ENCODE measurements around the gene ARSD. TPM values are rescaled to one million over a fixed set of nuclear protein-coding genes. Genes with fewer than 3 reads are reported as not detected.
"Not testable (repeated sequence)": the region's sequence is repeated elsewhere in the genome, so short reads cannot be mapped to it uniquely, and the experiment has no call there.

ARSD gene
- total RNA-seq, result 10 to 100 TPM; 57.1 to 85.0 TPM

- Histone ChIP-seq H3K36me3 (replicated peaks in 1 of 2; ENCODE audit: insufficient read depth in 1 of 2, low read depth in 2 of 2) (no peaks in the 10 kb centered on the region), H3K27ac (peak within 1 kb of the TSS; percentile 80 to 99 (median 97)), H3K27me3 (no peaks in the 10 kb centered on the region), H3K9me3 (no peaks in the 10 kb centered on the region), H3K4me1 (peaks cover 7% of the 10 kb centered on the region), H3K4me3 (peak within 1 kb of the TSS; percentile 25 to 79)
- WGBS, 2 donors, result 0% methylated on average over 10 to 14 of the region's 84 CpGs
- intact Hi-C loops (cut with DNase I), result no loop called here
- TF ChIP-seq POLR2A (IDR thresholded peaks at IDR 0.05) (peak; percentile 86 to 98 (median 89)), CTCF (IDR thresholded peaks at IDR 0.05) (no peak)
- DNase-seq (peak; percentile 91 to 98 (median 95)), ATAC-seq (peak; percentile 91)
Measured at GRCh38 chrX:2928583-2929434, at the start of gene ARSD. TSS of gene ARSD (minus strand) at chrX:2929339. CDS start at chrX:2929275, 64 bp downstream.

GRCh38 chrX:2978639-2979038 is 49.5 kb upstream of the ARSD start:
- H3K36me3 ChIP-seq (replicated peaks in 1 of 2; ENCODE audit: insufficient read depth in 1 of 2, low read depth in 2 of 2); intact Hi-C loops (cut with DNase I); H3K9me3 ChIP-seq; DNase-seq; H3K4me3 ChIP-seq; H3K27me3 ChIP-seq; H3K4me1 ChIP-seq; ATAC-seq; H3K27ac ChIP-seq: not testable (repeated sequence)
- WGBS, 2 donors, result 89 to 97% methylated on average over 3 to 4 of the region's 4 CpGs

- intact Hi-C loops (cut with DNase I), result no loop called here
Measured at GRCh38 chrX:2974961-2975360, 45.8 kb upstream of the ARSD start.

GRCh38 chrX:2972391-2972790 is 43.3 kb upstream of the ARSD start:
- no peak overlapping the region for H3K27ac ChIP-seq
- 67 to 87% methylated on average over 2 to 6 of the region's 6 CpGs for WGBS, 2 donors
- H3K4me3 ChIP-seq, result no peak overlapping the region
- no peak for ATAC-seq
- no peaks in the 10 kb centered on the region for H3K27me3 ChIP-seq
- no peak for TF ChIP-seq POLR2A (IDR thresholded peaks at IDR 0.05)
- no peak for TF ChIP-seq CTCF (IDR thresholded peaks at IDR 0.05)
- no peaks in the 10 kb centered on the region for H3K4me1 ChIP-seq
- DNase-seq, result no peak
- intact Hi-C loops (cut with DNase I), result no loop called here
- H3K9me3 ChIP-seq, result no peaks in the 10 kb centered on the region
- H3K36me3 ChIP-seq (replicated peaks in 1 of 2; ENCODE audit: insufficient read depth in 1 of 2, low read depth in 2 of 2), result no peaks in the 10 kb centered on the region

More at GRCh38 chrX:2974961-2975360, 45.8 kb upstream of the ARSD start:
- Histone ChIP-seq H3K27me3 (no peaks in the 10 kb centered on the region), H3K9me3 (no peaks in the 10 kb centered on the region), H3K4me3 (no peak overlapping the region), H3K4me1 (no peaks in the 10 kb centered on the region), H3K36me3 (replicated peaks in 1 of 2; ENCODE audit: insufficient read depth in 1 of 2, low read depth in 2 of 2) (no peaks in the 10 kb centered on the region), H3K27ac (no peak overlapping the region)
- 89 to 90% methylated on average over 1 of the region's 1 CpG for WGBS, 2 donors
- DNase-seq (no peak), ATAC-seq (no peak)
- no peak for TF ChIP-seq POLR2A (IDR thresholded peaks at IDR 0.05)
- TF ChIP-seq CTCF (IDR thresholded peaks at IDR 0.05), result no peak

GRCh38 chrX:2969021-2969420 is 39.9 kb upstream of the ARSD start:
- H3K9me3 ChIP-seq, result no peaks in the 10 kb centered on the region
- no peak overlapping the region for H3K27ac ChIP-seq
- no peak for DNase-seq
- intact Hi-C loops (cut with DNase I), result no loop called here
- 78 to 91% methylated on average over 4 to 5 of the region's 6 CpGs for WGBS, 2 donors
- H3K4me1 ChIP-seq, result peaks cover 12% of the 10 kb centered on the region
- no peaks in the 10 kb centered on the region for H3K27me3 ChIP-seq
- no peak overlapping the region for H3K4me3 ChIP-seq
- no peak for TF ChIP-seq CTCF (IDR thresholded peaks at IDR 0.05)
- no peak for TF ChIP-seq POLR2A (IDR thresholded peaks at IDR 0.05)
- H3K36me3 ChIP-seq (replicated peaks in 1 of 2; ENCODE audit: insufficient read depth in 1 of 2, low read depth in 2 of 2), result no peaks in the 10 kb centered on the region
- no peak for ATAC-seq
